HG02973 (cell line): ENCODE results near the gene RPL14.

Experiments used
- ATAC-seq: cut with Tn5 transposase; IDR thresholded peaks from one replicate; pipeline ENCODE4 v1.9.1; 2021; ENCODE audit warnings: moderate library complexity; ENCODE audit not compliant: unreplicated experiment

RPL14 gene

DNA sequence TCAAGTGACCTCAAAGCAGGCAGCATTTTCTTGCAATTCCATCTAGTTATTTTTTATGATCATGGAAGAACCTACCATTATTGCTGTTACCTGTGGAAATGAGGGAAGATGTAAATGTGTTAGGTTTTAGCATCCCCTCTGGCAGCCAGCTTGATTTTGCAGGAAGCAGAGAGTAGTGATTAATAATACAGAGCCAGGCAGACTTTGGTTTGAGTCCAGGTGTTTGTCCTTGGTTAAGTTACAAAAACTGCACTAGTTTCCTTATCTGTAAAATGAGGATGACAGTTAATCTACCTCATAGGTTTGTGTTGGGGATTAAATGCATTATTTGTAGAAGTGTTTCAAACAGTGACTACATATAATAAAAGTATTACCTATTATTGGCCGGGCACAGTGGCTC is 60.9 kb downstream of the RPL14 start:
- ATAC-seq, result no peak
